B cell (primary cell): Measurements from ENCODE around the gene FBF1. TPM values are rescaled to one million over a fixed set of nuclear protein-coding genes. Genes with fewer than 3 reads are reported as not detected.

ENCODE experiments used
- ATAC-seq: fragments of 200-7000 bp; cut with Tn5 transposase; one replicate; pipeline ENCODE4 v1.10.0; 2021; ENCODE audit warnings: low read depth, mild to moderate bottlenecking, moderate number of reproducible peaks, moderate library complexity
- CTCF ChIA-PET: fragments of 350-600 bp; sonication (Branson Sonifier 250); formaldehyde crosslinking; loops from one replicate; lab custom pipeline; 2021; ENCODE audit warnings: antibody characterized with exemption, inconsistent platforms; lab: Charles Lee
- POLR2A ChIA-PET: fragments of 350-600 bp; sonication (Branson Sonifier 250); formaldehyde crosslinking; loops from one replicate; lab custom pipeline; 2021; ENCODE audit warnings: antibody characterized with exemption; lab: Charles Lee
- DNase-seq: peaks from one replicate; pipeline ENCODE4 v3.0.0; 2013
- H2AFZ ChIP-seq: 2 replicates; pipeline ENCODE4 v1.6.1; 2012; ENCODE audit warnings: mild to moderate bottlenecking, low read depth, low read length; ENCODE audit not compliant: insufficient read depth, poor library complexity, severe bottlenecking
- H3K27ac ChIP-seq, 2 donors: 1 replicate in 1 of 2; 2 replicates in 1 of 2; pipeline ENCODE4 v1.5.1; 2012 to 2013; ENCODE audit warnings: low read length in 2 of 2, mild to moderate bottlenecking in 2 of 2, moderate library complexity in 1 of 2
- H3K27me3 ChIP-seq, 4 experiments: fragments of 200-600 bp in 1 of 4; sonication (generic) in 1 of 4; replicated peaks in 1 of 4; 1 replicate in 2 of 4; 2 replicates in 2 of 4; pipeline versions ENCODE4 v1.6.1 to v1.7.0; 2013 to 2016; ENCODE audit warnings: low read length in 3 of 4, mild to moderate bottlenecking in 2 of 4, mixed read lengths in 1 of 4, moderate library complexity in 1 of 4; ENCODE audit not compliant: insufficient read depth in 4 of 4, control insufficient read depth in 3 of 4; ENCODE audit errors: control extremely low read depth in 1 of 4
- H3K36me3 ChIP-seq, 2 experiments: replicated peaks in 1 of 2; 1 replicate in 1 of 2; 2 replicates in 1 of 2; pipeline versions ENCODE4 v1.6.1 to v1.7.1; 2013; ENCODE audit warnings: low read length in 1 of 2; ENCODE audit not compliant: insufficient read depth in 2 of 2, control insufficient read depth in 1 of 2; ENCODE audit errors: control extremely low read depth in 1 of 2, extremely low read depth in 1 of 2
- H3K4me1 ChIP-seq, 2 donors: fragments of 200-600 bp in 1 of 2; sonication (generic) in 1 of 2; 1 replicate in 1 of 2; 2 replicates in 1 of 2; pipeline versions ENCODE4 v1.5.1 to v1.6.1; 2013 to 2017; ENCODE audit warnings: low read length in 2 of 2; ENCODE audit not compliant: control insufficient read depth in 2 of 2, insufficient read depth in 2 of 2
- H3K4me2 ChIP-seq: replicated peaks from 2 replicates; pipeline ENCODE3; 2012; ENCODE audit warnings: mild to moderate bottlenecking, low read depth, low read length; ENCODE audit not compliant: poor library complexity, severe bottlenecking
- H3K4me3 ChIP-seq, 5 experiments: fragments of 200-600 bp in 1 of 5; sonication (generic) in 1 of 5; 1 replicate in 3 of 5; 2 replicates in 2 of 5; pipeline versions ENCODE4 v1.5.1 to v1.7.0; 2011 to 2016; ENCODE audit warnings: low read length in 4 of 5, mild to moderate bottlenecking in 4 of 5, low read depth in 2 of 5, control low read depth in 1 of 5, moderate library complexity in 1 of 5; ENCODE audit not compliant: insufficient read depth in 1 of 5; ENCODE audit errors: control extremely low read depth in 1 of 5, extremely low read depth in 1 of 5
- H3K79me2 ChIP-seq: fragments of 200-600 bp; sonication (generic); one replicate; pipeline ENCODE4 v1.6.0; 2016; ENCODE audit warnings: low read length; ENCODE audit not compliant: control insufficient read depth, insufficient read depth
- H3K9ac ChIP-seq: fragments of 200-600 bp; sonication (generic); 2 replicates; pipeline ENCODE4 v1.6.1; 2017; ENCODE audit warnings: mild to moderate bottlenecking, low read length, moderate library complexity
- H3K9me3 ChIP-seq, 3 donors: one replicate each; pipeline versions ENCODE4 v1.6.1 to v1.7.1; 2013; ENCODE audit warnings: low read length in 2 of 3; ENCODE audit not compliant: control insufficient read depth in 2 of 3, insufficient read depth in 1 of 3; ENCODE audit errors: control extremely low read depth in 1 of 3
- H4K20me1 ChIP-seq: 2 replicates; pipeline ENCODE4 v1.6.0; 2012; ENCODE audit warnings: mild to moderate bottlenecking, low read length; ENCODE audit not compliant: insufficient read depth, control insufficient read depth, poor library complexity, severe bottlenecking
- H3K27ac Mint-ChIP-seq: one replicate; pipeline ENCODE4 v1.8.0; 2021; ENCODE audit warnings: mixed read lengths
- H3K27me3 Mint-ChIP-seq: one replicate; pipeline ENCODE4 v1.8.0; 2021; ENCODE audit warnings: mixed read lengths
- H3K4me1 Mint-ChIP-seq: one replicate; pipeline ENCODE4 v1.8.0; 2021; ENCODE audit warnings: mixed read lengths
- H3K4me3 Mint-ChIP-seq: one replicate; pipeline ENCODE4 v1.8.0; 2021; ENCODE audit warnings: mixed read lengths
- H3K9me3 Mint-ChIP-seq: one replicate; pipeline ENCODE4 v1.8.0; 2022; ENCODE audit warnings: mixed read lengths; ENCODE audit not compliant: insufficient read depth
- CTCF ChIP-seq: fragments of 200-600 bp; IDR thresholded peaks from one replicate; pipeline ENCODE4 v1.8.0; 2022; ENCODE audit warnings: antibody characterized with exemption, mild to moderate bottlenecking
- EZH2 ChIP-seq: IDR thresholded peaks from 2 replicates; pipeline ENCODE4 v1.6.1; 2012; ENCODE audit warnings: borderline replicate concordance, low read depth, mild to moderate bottlenecking, moderate library complexity, low read length; ENCODE audit not compliant: insufficient read depth, poor library complexity, severe bottlenecking
- WGBS: methylation state at CpG from one replicate; pipeline ENCODE4 v1.1.5; 2013; ENCODE audit warnings: missing lambda C conversion rate; ENCODE audit not compliant: insufficient coverage; 5-methylcytosine and 5-hydroxymethylcytosine counted together
- intact Hi-C: fragments of 100-400 bp; cut with micrococcal nuclease; formaldehyde crosslinking; loops from one replicate; pipeline ENCODE4 v1.10.0; 2022
- polyA plus RNA-seq: library from polyadenylated mRNA; depleted of rRNA; stranded (reverse); fragments of >200 nt; gene quantifications from 2 replicates; pipeline ENCODE4 v1.2.3, GENCODE V29; 2012
- total RNA-seq, 2 donors: library from RNA; stranded (reverse); fragments of 120-200 nt in 1 of 2; gene quantifications; 1 replicate in 1 of 2; 2 replicates in 1 of 2; pipeline versions ENCODE4 v1.2.3 to v1.2.4, GENCODE V29; 2013 to 2022

The FBF1 gene
- total and polyA plus RNA-seq, 2 donors (not counting 1 experiment from before 2014, with no cell fraction given): 21.6 to 31.5 TPM

- no peaks in the 10 kb centered on the region for H3K9me3 ChIP-seq
- WGBS: 90% methylated on average over 6 of the region's 6 CpGs
These were observed 30.1 kb downstream of the FBF1 start for GRCh38 chr17:75910699-75911098.

More at GRCh38 chr17:75910699-75911098, 30.1 kb downstream of the FBF1 start:
- Mint-ChIP-seq H3K4me1 (no peaks in the 10 kb centered on the region), H3K4me3 (no peak overlapping the region), H3K9me3 (no peaks in the 10 kb centered on the region), H3K27ac (no peak overlapping the region), H3K27me3 (no peaks in the 10 kb centered on the region)
- no peak for TF ChIP-seq EZH2
- no peak for TF ChIP-seq CTCF
- POLR2A ChIA-PET: no interaction called here
- CTCF ChIA-PET: interaction anchor here (0.6 to 1.8 kb wide), 3 partner anchors 77 to 103 kb away, joined by 3 to 11 read pairs (median 5); no protein-coding TSS in a partner anchor
- Histone ChIP-seq H3K9ac (no peak overlapping the region), H3K4me1 (no peaks in the 10 kb centered on the region), H3K36me3 (peaks cover 1 to 3% of the 10 kb centered on the region in 2 experiments), H3K4me3 (no peak overlapping the region), H3K4me2 (no peak overlapping the region), H4K20me1 (no peaks in the 10 kb centered on the region), H2AFZ (no peak overlapping the region), H3K79me2 (no peaks in the 10 kb centered on the region), H3K27me3 (no peaks in the 10 kb centered on the region), H3K27ac (no peak overlapping the region)
- ATAC-seq (no peak), DNase-seq (no peak)
- intact Hi-C loops: no loop called here
